H1 (cell line): ENCODE measurements around the gene ZNF747.

Experiments
- CHD2 ChIP-seq: IDR thresholded peaks from 2 replicates; pipeline ENCODE4 v1.6.1; 2012; ENCODE audit warnings: low read length, improper control_type of control experiment
- CTCF ChIP-seq, 3 experiments: IDR thresholded peaks; 1 replicate in 2 of 3; 2 replicates in 1 of 3; pipeline versions ENCODE4 v1.5.1 to v1.6.1; 2011; ENCODE audit warnings: low read length in 3 of 3, mild to moderate bottlenecking in 3 of 3, inconsistent platforms in 2 of 3, low read depth in 1 of 3, moderate library complexity in 1 of 3; ENCODE audit not compliant: insufficient read depth in 1 of 3; ENCODE audit errors: control extremely low read depth in 1 of 3
- EP300 ChIP-seq, 2 experiments: IDR thresholded peaks; 1 replicate in 1 of 2; 2 replicates in 1 of 2; pipeline ENCODE4 v1.6.1; 2011 to 2012; ENCODE audit warnings: low read depth in 2 of 2, low read length in 2 of 2, mild to moderate bottlenecking in 2 of 2, borderline replicate concordance in 1 of 2, inconsistent platforms in 1 of 2, moderate library complexity in 1 of 2
- EZH2 ChIP-seq: fragments of 200-600 bp; sonication (generic); IDR thresholded peaks from 2 replicates; pipeline ENCODE4 v1.7.1; 2012; ENCODE audit warnings: low read depth, mild to moderate bottlenecking, moderate library complexity, low read length, inconsistent platforms; ENCODE audit not compliant: severe bottlenecking
- JUN ChIP-seq: IDR thresholded peaks from 2 replicates; pipeline ENCODE4 v1.6.1; 2011; ENCODE audit warnings: low read depth, mild to moderate bottlenecking, improper control_type of control experiment, low read length
- KDM1A ChIP-seq: fragments of 200-600, 300-600 bp; sonication (generic); IDR thresholded peaks from 2 replicates; pipeline ENCODE4 v1.7.1; 2016; ENCODE audit warnings: mild to moderate bottlenecking, low read length, borderline replicate concordance
- PHF8 ChIP-seq: fragments of 200-600 bp; sonication (generic); conservative IDR thresholded peaks from 2 replicates; pipeline ENCODE4 v1.7.1; 2012; ENCODE audit warnings: low read depth, mild to moderate bottlenecking, inconsistent platforms, low read length, moderate library complexity
- POLR2A ChIP-seq, 2 experiments: IDR thresholded peaks; 1 replicate in 1 of 2; 2 replicates in 1 of 2; pipeline ENCODE4 v1.6.1; 2011; ENCODE audit warnings: low read depth in 2 of 2, low read length in 2 of 2, mild to moderate bottlenecking in 2 of 2; ENCODE audit errors: control extremely low read depth in 1 of 2
- SRF ChIP-seq: IDR thresholded peaks from 2 replicates; pipeline ENCODE4 v1.6.1; 2011; ENCODE audit warnings: mild to moderate bottlenecking, low read depth, low read length, moderate library complexity
- YY1 ChIP-seq: IDR thresholded peaks from 2 replicates; pipeline ENCODE4 v1.6.1; 2011; ENCODE audit warnings: low read depth, mild to moderate bottlenecking, low read length

- TF ChIP-seq EZH2 (no peak), CTCF (IDR thresholded peaks at IDR 0.05; ENCODE audit: control extremely low read depth in 1 of 3, insufficient read depth in 1 of 3, low read depth in 1 of 3, low read length in 3 of 3) (no peak), POLR2A (IDR thresholded peaks at IDR 0.05; ENCODE audit: control extremely low read depth in 1 of 2, low read depth in 2 of 2, low read length in 2 of 2) (no peak), EP300 (IDR thresholded peaks at IDR 0.05; ENCODE audit: borderline replicate concordance in 1 of 2, low read depth in 2 of 2, low read length in 2 of 2) (no peak), JUN (no peak), PHF8 (no peak), SRF (no peak), YY1 (no peak), CHD2 (no peak), KDM1A (no peak)
Observed at GRCh38 chr16:30519120-30520049, 15.3 kb downstream of the ZNF747 start.
